Liver (tissue), 9 donors: ENCODE data around the gene ZNF185. TPM values are rescaled to one million over a fixed set of nuclear protein-coding genes. Genes with fewer than 3 reads are reported as not detected.

ENCODE experiments used
- DNase-seq: peaks from one replicate; pipeline ENCODE4 v3.0.0-alpha.2; 2017; ENCODE audit warnings: low spot score
- H3K27ac ChIP-seq, 2 donors: one replicate each; pipeline ENCODE4 v1.7.0; 2013; ENCODE audit warnings: inconsistent platforms in 2 of 2, low read length in 2 of 2, control low read depth in 1 of 2, low read depth in 1 of 2, mild to moderate bottlenecking in 1 of 2
- H3K27me3 ChIP-seq, 4 donors: one replicate each; pipeline versions ENCODE4 v1.6.1 to v1.7.0; 2013; ENCODE audit warnings: low read length in 3 of 4, inconsistent platforms in 1 of 4, mild to moderate bottlenecking in 1 of 4, moderate library complexity in 1 of 4; ENCODE audit not compliant: control insufficient read depth in 4 of 4, insufficient read depth in 4 of 4
- H3K36me3 ChIP-seq, 4 donors: one replicate each; pipeline versions ENCODE4 v1.6.1 to v1.7.0; 2013; ENCODE audit warnings: low read length in 3 of 4, mild to moderate bottlenecking in 3 of 4, low read depth in 1 of 4, moderate library complexity in 1 of 4; ENCODE audit not compliant: control insufficient read depth in 4 of 4, insufficient read depth in 3 of 4
- H3K4me1 ChIP-seq, 4 donors: one replicate each; pipeline versions ENCODE4 v1.6.1 to v1.7.0; 2013; ENCODE audit warnings: low read length in 3 of 4, mild to moderate bottlenecking in 3 of 4, moderate library complexity in 1 of 4; ENCODE audit not compliant: control insufficient read depth in 4 of 4, insufficient read depth in 4 of 4
- H3K4me3 ChIP-seq, 3 donors: one replicate each; pipeline versions ENCODE4 v1.6.1 to v1.7.0; 2013; ENCODE audit warnings: low read length in 3 of 3, control low read depth in 1 of 3, low read depth in 1 of 3, mild to moderate bottlenecking in 1 of 3
- H3K9ac ChIP-seq, 2 donors: one replicate each; pipeline ENCODE4 v1.7.0; 2013; ENCODE audit warnings: low read length in 2 of 2, mild to moderate bottlenecking in 2 of 2, moderate library complexity in 2 of 2, control low read depth in 1 of 2, low read depth in 1 of 2
- H3K9me3 ChIP-seq, 4 donors: one replicate each; pipeline versions ENCODE4 v1.6.1 to v1.7.0; 2013; ENCODE audit warnings: low read length in 3 of 4; ENCODE audit not compliant: control insufficient read depth in 4 of 4
- ATF3 ChIP-seq: IDR thresholded peaks from 2 replicates; pipeline ENCODE4 v1.6.1; 2016; ENCODE audit warnings: antibody characterized with exemption
- CTCF ChIP-seq: fragments of 150-350 bp; IDR thresholded peaks from 2 replicates; pipeline ENCODE4 v1.5.1; 2017; ENCODE audit warnings: improper control_type of control experiment, low read depth, low read length; ENCODE audit not compliant: missing input control
- EGR1 ChIP-seq, 2 donors: IDR thresholded peaks; 2 replicates each; pipeline ENCODE4 v1.6.1; 2016 to 2018; ENCODE audit warnings: antibody characterized with exemption in 2 of 2, low read depth in 2 of 2
- FOXA1 ChIP-seq: IDR thresholded peaks from 2 replicates; pipeline ENCODE4 v1.6.1; 2016; ENCODE audit warnings: antibody characterized with exemption
- FOXA2 ChIP-seq: IDR thresholded peaks from 2 replicates; pipeline ENCODE4 v1.6.1; 2016; ENCODE audit warnings: antibody characterized with exemption
- GABPA ChIP-seq, 2 donors: IDR thresholded peaks in 1 of 2; conservative IDR thresholded peaks in 1 of 2; 2 replicates each; pipeline ENCODE4 v1.6.1; 2016; ENCODE audit warnings: antibody characterized with exemption in 2 of 2, mild to moderate bottlenecking in 1 of 2, moderate library complexity in 1 of 2
- HNF4A ChIP-seq, 2 donors: conservative IDR thresholded peaks; 2 replicates each; pipeline ENCODE4 v1.6.1; 2016; ENCODE audit warnings: antibody characterized with exemption in 2 of 2, mild to moderate bottlenecking in 2 of 2
- HNF4G ChIP-seq: IDR thresholded peaks from 2 replicates; pipeline ENCODE4 v1.6.1; 2016; ENCODE audit warnings: antibody characterized with exemption
- JUND ChIP-seq, 2 donors: IDR thresholded peaks; 2 replicates each; pipeline ENCODE4 v1.6.1; 2016; ENCODE audit warnings: antibody characterized with exemption in 2 of 2
- MAX ChIP-seq: IDR thresholded peaks from 2 replicates; pipeline ENCODE4 v1.6.1; 2016; ENCODE audit warnings: antibody characterized with exemption
- NR2F2 ChIP-seq: IDR thresholded peaks from 2 replicates; pipeline ENCODE4 v1.6.1; 2016; ENCODE audit warnings: antibody characterized with exemption
- RAD21 ChIP-seq, 2 donors: IDR thresholded peaks; 2 replicates each; pipeline ENCODE4 v1.6.1; 2016; ENCODE audit warnings: antibody characterized with exemption in 2 of 2, mild to moderate bottlenecking in 2 of 2
- REST ChIP-seq: IDR thresholded peaks from 2 replicates; pipeline ENCODE4 v1.6.1; 2016; ENCODE audit warnings: antibody characterized with exemption, mild to moderate bottlenecking
- RXRA ChIP-seq, 2 donors: IDR thresholded peaks; 2 replicates each; pipeline ENCODE4 v1.6.1; 2017 to 2018; ENCODE audit warnings: antibody characterized with exemption in 2 of 2, mild to moderate bottlenecking in 1 of 2
- SP1 ChIP-seq: IDR thresholded peaks from 2 replicates; pipeline ENCODE4 v1.6.1; 2018; ENCODE audit warnings: antibody characterized with exemption, mild to moderate bottlenecking
- TAF1 ChIP-seq: conservative IDR thresholded peaks from 2 replicates; pipeline ENCODE4 v1.6.1; 2016; ENCODE audit warnings: antibody characterized with exemption, mild to moderate bottlenecking
- YY1 ChIP-seq: IDR thresholded peaks from 2 replicates; pipeline ENCODE4 v1.6.1; 2016; ENCODE audit warnings: antibody characterized with exemption, mild to moderate bottlenecking
- ZBTB33 ChIP-seq: IDR thresholded peaks from 2 replicates; pipeline ENCODE4 v1.6.1; 2016; ENCODE audit warnings: antibody characterized with exemption
- WGBS: extraction: QIAGEN DNeasy Blood & Tissue Kit; methylation state at CpG from one replicate; pipeline ENCODE4 v1.1.7; 2013; 5-methylcytosine and 5-hydroxymethylcytosine counted together
- polyA plus RNA-seq, 2 donors: library from polyadenylated mRNA; stranded (reverse) in 1 of 2; unstranded in 1 of 2; fragments of 200-250 nt in 1 of 2; fragments of >200 nt in 1 of 2; fragmentation: Nextera tagmentation in 1 of 2; extraction: Ambion mirVana in 1 of 2; gene quantifications; one replicate each; pipeline versions ENCODE4 v1.2.1 to v1.2.3, GENCODE V29; 2013 to 2015
- total RNA-seq, 2 donors: library from RNA; depleted of rRNA; stranded (reverse); fragments of >200 nt; gene quantifications; one replicate each; pipeline ENCODE4 v1.2.3, GENCODE V29; 2014
- donor health status: healthy.
- donor health status: healthy.
- donor health status: healthy.
- donor health status: healthy.
- donor health status: healthy.

Gene ZNF185
- total and polyA plus RNA-seq, 4 donors, result 0.44 to 3.2 (median 0.94) TPM

GRCh38 chrX:152925835-152926234 lies 28.0 kb downstream of the ZNF185 start:
- DNase-seq, result no peak
- H3K27me3 ChIP-seq, result no peaks in the 10 kb centered on the region
- H3K4me1 ChIP-seq, result peaks cover 0 to 4% (median 0%) of the 10 kb centered on the region in 4 donors
- H3K36me3 ChIP-seq, result no peaks in the 10 kb centered on the region
- WGBS, result 80% methylated on average over 5 of the region's 5 CpGs
- no peak overlapping the region for H3K4me3 ChIP-seq
- H3K9me3 ChIP-seq, result no peaks in the 10 kb centered on the region
- no peak overlapping the region for H3K9ac ChIP-seq
- H3K27ac ChIP-seq, result no peak overlapping the region
- TF ChIP-seq REST (no peak), JUND (IDR thresholded peaks at IDR 0.05) (no peak), RXRA (IDR thresholded peaks at IDR 0.05) (no peak), FOXA1 (no peak), TAF1 (no peak), FOXA2 (no peak), HNF4A (conservative IDR thresholded peaks at IDR 0.05) (no peak), EGR1 (IDR thresholded peaks at IDR 0.05; ENCODE audit: low read depth in 2 of 2) (no peak), HNF4G (no peak), RAD21 (IDR thresholded peaks at IDR 0.05) (no peak), CTCF (no peak), MAX (no peak), YY1 (no peak), ATF3 (no peak), SP1 (no peak), ZBTB33 (no peak), GABPA (IDR thresholded peaks at IDR 0.05 in 1 of 2, conservative IDR thresholded peaks at IDR 0.05 in 1 of 2) (no peak), NR2F2 (no peak)
